Gastroesophageal sphincter (tissue), 4 donors: ENCODE results near the gene SLC1A3. TPM values are rescaled to one million over a fixed set of nuclear protein-coding genes. Genes with fewer than 3 reads are reported as not detected.
"Not testable (repeated sequence)": the region's sequence is repeated elsewhere in the genome, so short reads cannot be mapped to it uniquely, and the experiment has no call there.

ENCODE experiments used
- ATAC-seq: fragments of 150-250 bp; one replicate; pipeline ENCODE4 v1.9.1; 2016; ENCODE audit warnings: mild to moderate bottlenecking, moderate library complexity
- H3K27ac ChIP-seq, 4 donors: fragments of 200-600 bp; sonication (generic) in 3 of 4; 1 replicate in 3 of 4; 2 replicates in 1 of 4; pipeline ENCODE4 v1.5.1; 2016 to 2019
- H3K27me3 ChIP-seq: fragments of 200-600 bp; sonication (generic); one replicate; pipeline ENCODE4 v1.5.1; 2019
- H3K36me3 ChIP-seq, 2 donors: fragments of 200-600 bp; sonication (generic); one replicate each; pipeline ENCODE4 v1.5.1; 2019; ENCODE audit warnings: control low read depth in 1 of 2
- H3K4me1 ChIP-seq, 3 donors: fragments of 200-600 bp; sonication (generic); 1 replicate in 2 of 3; 2 replicates in 1 of 3; pipeline ENCODE4 v1.5.1; 2016 to 2019; ENCODE audit warnings: control low read depth in 2 of 3
- H3K4me3 ChIP-seq, 2 donors: fragments of 200-600 bp; sonication (generic); one replicate each; pipeline ENCODE4 v1.5.1; 2019; ENCODE audit warnings: mild to moderate bottlenecking in 1 of 2, moderate library complexity in 1 of 2
- H3K9me3 ChIP-seq, 3 donors: fragments of 200-600 bp; sonication (generic); one replicate each; pipeline ENCODE4 v1.5.1; 2017 to 2019; ENCODE audit warnings: control low read depth in 2 of 3
- EP300 ChIP-seq: sonication (generic); formaldehyde crosslinking; IDR thresholded peaks from one replicate; pipeline ENCODE4 v1.6.1; 2017; ENCODE audit warnings: antibody characterized with exemption, mild to moderate bottlenecking
- POLR2A ChIP-seq, 2 donors: fragments of 450-650 bp; IDR thresholded peaks; one replicate each; pipeline ENCODE4 v1.6.1; 2017; ENCODE audit warnings: antibody characterized with exemption in 2 of 2, mild to moderate bottlenecking in 2 of 2, moderate library complexity in 1 of 2
- POLR2AphosphoS5 ChIP-seq: sonication (generic); formaldehyde crosslinking; IDR thresholded peaks from one replicate; pipeline ENCODE4 v1.6.1; 2017; ENCODE audit warnings: antibody characterized with exemption
- WGBS, 2 donors: methylation state at CpG; one replicate each; pipeline ENCODE4 v1.1.5; 2018; ENCODE audit warnings: low coverage in 1 of 2; 5-methylcytosine and 5-hydroxymethylcytosine counted together
- total RNA-seq, 4 donors: library from RNA; depleted of rRNA; stranded (reverse); fragments of >200 nt; gene quantifications; one replicate each; pipeline ENCODE4 v1.1.0, GENCODE V29; 2016
- TF ChIP-seq, protein P1 (sequence below), 4 experiments: fragments of 200-600 bp in 2 of 4; fragments of 450-650 bp in 2 of 4; sonication (generic) in 1 of 4; IDR thresholded peaks; one replicate each; pipeline ENCODE4 v1.5.1; 2017 to 2019; ENCODE audit warnings: antibody characterized with exemption in 4 of 4, mild to moderate bottlenecking in 2 of 4, moderate library complexity in 2 of 4

The SLC1A3 gene
- total RNA-seq, 4 donors from 2014 or later = 8.9 to 24.6 (median 16.4) TPM

DNA sequence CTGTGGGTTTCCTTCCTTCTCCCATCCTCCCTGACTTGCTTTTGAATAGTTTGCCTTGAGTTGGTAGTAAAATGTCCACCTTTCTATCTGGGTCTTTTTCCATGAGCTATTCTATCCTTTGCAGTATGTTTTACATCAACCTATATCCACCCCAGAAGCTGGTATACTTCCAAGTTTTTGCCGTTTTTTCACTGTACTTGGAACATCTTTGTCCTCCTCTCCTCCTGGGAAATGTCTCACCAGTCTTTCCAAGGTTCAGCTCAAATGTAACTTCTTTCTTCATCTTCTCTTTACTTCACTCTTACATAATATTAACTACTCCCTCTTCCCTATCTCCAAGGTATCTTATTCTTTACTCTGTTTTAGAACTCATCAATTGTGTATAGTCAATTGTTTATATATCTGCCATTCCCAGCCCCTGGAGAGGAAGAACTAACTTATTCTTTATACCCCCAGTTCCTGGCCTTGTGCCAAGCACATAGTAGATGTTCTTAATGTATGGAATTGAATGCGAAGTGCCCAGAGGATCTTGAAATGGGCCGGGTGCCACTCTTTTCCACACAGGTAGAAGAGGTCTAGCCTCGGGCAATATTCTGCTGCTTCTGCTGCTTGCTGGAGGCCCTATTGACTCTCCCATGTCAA lies 34.9 kb upstream of the SLC1A3 start:
- whole genome bisulfite sequencing, 2 donors = 56 to 67% methylated on average over 4 of the region's 4 CpGs

DNA sequence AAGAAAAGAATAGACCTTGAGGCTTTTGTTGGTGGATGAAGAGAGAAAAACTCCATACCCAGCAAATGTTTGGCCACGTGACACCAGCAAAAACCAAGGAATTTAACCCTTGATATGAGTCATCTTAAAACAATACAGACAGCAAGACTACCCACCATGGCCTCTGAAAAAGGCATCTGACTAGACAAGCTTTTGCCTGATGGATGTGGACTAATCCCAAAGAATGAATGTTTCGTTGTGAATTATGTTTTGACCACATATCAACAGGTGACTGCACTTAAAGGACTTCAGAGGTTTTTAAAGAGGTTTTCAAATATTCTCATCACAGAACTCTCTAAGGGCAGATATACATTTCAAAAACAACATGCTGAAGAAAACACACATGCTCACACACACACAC lies 33.0 kb upstream of the SLC1A3 start:
- Histone ChIP-seq H3K4me3 (no peak overlapping the region), H3K9me3 (no peaks in the 10 kb centered on the region), H3K36me3 (no peaks in the 10 kb centered on the region), H3K4me1 (no peaks in the 10 kb centered on the region), H3K27ac (no peak overlapping the region), H3K27me3 (no peaks in the 10 kb centered on the region)
- no peak for ATAC-seq
- WGBS, 2 donors = 46 to 100% methylated on average over 1 to 2 of the region's 2 CpGs
- TF ChIP-seq EP300 (no peak), POLR2AphosphoS5 (no peak)

More for the DNA sequence above, 34.9 kb upstream of the SLC1A3 start:
- Histone ChIP-seq H3K27me3 (no peaks in the 10 kb centered on the region), H3K36me3 (no peaks in the 10 kb centered on the region), H3K9me3 (no peaks in the 10 kb centered on the region), H3K27ac (no peak overlapping the region), H3K4me1 (no peaks in the 10 kb centered on the region), H3K4me3 (no peak overlapping the region)
- no peak for ATAC-seq
- TF ChIP-seq EP300 (no peak), POLR2A (IDR thresholded peaks at IDR 0.05) (no peak), POLR2AphosphoS5 (no peak)
- TF ChIP-seq, protein P1, sequence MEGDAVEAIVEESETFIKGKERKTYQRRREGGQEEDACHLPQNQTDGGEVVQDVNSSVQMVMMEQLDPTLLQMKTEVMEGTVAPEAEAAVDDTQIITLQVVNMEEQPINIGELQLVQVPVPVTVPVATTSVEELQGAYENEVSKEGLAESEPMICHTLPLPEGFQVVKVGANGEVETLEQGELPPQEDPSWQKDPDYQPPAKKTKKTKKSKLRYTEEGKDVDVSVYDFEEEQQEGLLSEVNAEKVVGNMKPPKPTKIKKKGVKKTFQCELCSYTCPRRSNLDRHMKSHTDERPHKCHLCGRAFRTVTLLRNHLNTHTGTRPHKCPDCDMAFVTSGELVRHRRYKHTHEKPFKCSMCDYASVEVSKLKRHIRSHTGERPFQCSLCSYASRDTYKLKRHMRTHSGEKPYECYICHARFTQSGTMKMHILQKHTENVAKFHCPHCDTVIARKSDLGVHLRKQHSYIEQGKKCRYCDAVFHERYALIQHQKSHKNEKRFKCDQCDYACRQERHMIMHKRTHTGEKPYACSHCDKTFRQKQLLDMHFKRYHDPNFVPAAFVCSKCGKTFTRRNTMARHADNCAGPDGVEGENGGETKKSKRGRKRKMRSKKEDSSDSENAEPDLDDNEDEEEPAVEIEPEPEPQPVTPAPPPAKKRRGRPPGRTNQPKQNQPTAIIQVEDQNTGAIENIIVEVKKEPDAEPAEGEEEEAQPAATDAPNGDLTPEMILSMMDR (IDR thresholded peaks at IDR 0.05) = no peak

DNA sequence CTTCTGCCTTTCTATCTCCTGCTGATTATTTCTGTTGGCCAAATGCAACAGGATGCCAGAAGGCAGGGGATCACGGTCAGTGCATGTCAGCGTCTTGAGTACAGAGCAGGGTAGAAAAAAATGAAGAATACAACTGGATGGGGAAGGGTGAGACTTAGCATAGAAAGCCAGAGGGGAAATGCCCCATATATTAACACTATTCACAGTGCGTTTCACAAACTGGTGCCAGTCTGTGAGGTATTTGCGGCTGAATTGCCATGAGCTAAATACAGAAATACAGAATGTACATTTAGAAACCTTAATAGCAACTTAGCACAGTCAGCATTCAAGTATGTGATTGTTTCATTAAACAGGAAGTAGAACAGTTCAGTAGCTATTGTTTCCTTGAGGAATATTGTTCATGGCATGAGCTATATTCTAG lies 31.0 kb upstream of the SLC1A3 start:
- H3K4me3 ChIP-seq = no peak overlapping the region
- 43 to 53% methylated on average over 4 of the region's 4 CpGs for WGBS, 2 donors
- H3K9me3 ChIP-seq = no peaks in the 10 kb centered on the region
- no peaks in the 10 kb centered on the region for H3K36me3 ChIP-seq
- no peaks in the 10 kb centered on the region for H3K4me1 ChIP-seq
- no peaks in the 10 kb centered on the region for H3K27me3 ChIP-seq
- TF ChIP-seq POLR2AphosphoS5 (no peak), EP300 (no peak), POLR2A (IDR thresholded peaks at IDR 0.05) (no peak)
- TF ChIP-seq, protein P1 (IDR thresholded peaks at IDR 0.05) = no peak
- no peak overlapping the region for H3K27ac ChIP-seq
- no peak for ATAC-seq

DNA sequence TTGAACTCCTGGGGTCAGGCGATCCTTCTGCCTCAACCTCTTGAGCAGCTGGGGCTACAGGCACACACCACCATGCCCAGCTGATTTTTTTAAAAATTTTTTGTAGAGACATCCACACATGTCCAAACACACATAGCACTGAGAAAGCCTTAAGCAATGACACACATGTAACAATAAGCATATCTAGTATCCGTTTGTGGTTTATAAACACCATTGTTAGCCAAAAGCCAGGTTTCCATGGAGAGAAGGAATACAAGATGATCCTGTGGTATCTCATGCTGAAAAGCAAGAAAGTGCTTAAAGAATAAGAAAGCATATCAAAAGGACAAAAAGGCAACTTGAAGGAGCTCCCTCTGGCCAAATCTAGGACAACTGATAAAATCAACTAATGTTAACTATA lies 29.7 kb upstream of the SLC1A3 start:
- H3K4me1 ChIP-seq = no peaks in the 10 kb centered on the region
- WGBS, 2 donors = 63 to 83% methylated on average over 1 to 2 of the region's 2 CpGs
- H3K27ac ChIP-seq = no peak overlapping the region
- TF ChIP-seq, protein P1 (IDR thresholded peaks at IDR 0.05) = no peak
- TF ChIP-seq POLR2AphosphoS5 (no peak), EP300 (no peak), POLR2A (IDR thresholded peaks at IDR 0.05) (no peak)
- no peak overlapping the region for H3K4me3 ChIP-seq
- ATAC-seq = no peak
- H3K27me3 ChIP-seq = no peaks in the 10 kb centered on the region
- no peaks in the 10 kb centered on the region for H3K9me3 ChIP-seq
- no peaks in the 10 kb centered on the region for H3K36me3 ChIP-seq

DNA sequence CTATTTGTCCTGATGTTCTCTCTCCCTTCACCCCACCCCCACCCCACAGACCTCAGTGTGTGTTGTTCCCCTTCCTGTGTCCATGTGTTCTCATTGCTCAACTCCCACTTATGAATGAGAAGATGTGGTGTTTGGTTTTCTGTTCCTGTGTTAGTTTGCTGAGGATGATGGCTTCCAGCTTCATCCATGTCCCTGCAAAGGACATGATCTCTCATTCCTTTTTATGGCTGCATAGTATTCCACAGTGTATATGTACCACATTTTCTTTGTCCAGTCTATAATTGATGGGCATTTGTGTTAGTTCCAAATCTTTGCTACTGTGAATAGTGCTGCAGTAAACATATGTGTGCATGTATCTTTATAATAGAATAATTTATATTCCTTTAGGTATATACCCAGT lies 26.5 kb upstream of the SLC1A3 start:
- H3K27ac ChIP-seq, H3K36me3 ChIP-seq, H3K9me3 ChIP-seq, H3K4me1 ChIP-seq, H3K27me3 ChIP-seq, ATAC-seq, H3K4me3 ChIP-seq: not testable (repeated sequence)

DNA sequence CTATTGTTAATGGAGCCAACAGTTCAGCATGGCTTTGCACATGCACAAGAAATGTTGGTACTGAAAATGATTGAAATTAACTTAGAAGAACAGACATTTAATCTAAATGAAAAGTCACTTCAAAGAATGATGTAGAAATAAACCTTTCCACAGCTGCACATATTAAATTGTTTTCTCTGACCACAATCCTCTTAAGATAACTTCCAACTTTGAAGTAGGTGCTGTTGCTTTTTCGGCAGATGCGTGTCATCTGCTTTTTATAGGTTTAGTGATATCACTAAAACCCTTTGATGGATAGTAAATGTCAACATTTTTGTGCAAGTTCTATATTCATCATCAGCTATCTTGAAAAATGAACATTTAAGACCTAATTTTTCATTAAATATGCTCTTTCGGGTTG lies 25.3 kb upstream of the SLC1A3 start:
- Histone ChIP-seq H3K27me3 (no peaks in the 10 kb centered on the region), H3K4me3 (no peak overlapping the region), H3K9me3 (no peaks in the 10 kb centered on the region), H3K4me1 (no peaks in the 10 kb centered on the region), H3K27ac (no peak overlapping the region), H3K36me3 (no peaks in the 10 kb centered on the region)
- no peak for ATAC-seq
- no peak for TF ChIP-seq EP300
- WGBS, 2 donors = 52 to 64% methylated on average over 3 of the region's 3 CpGs
